Liver (tissue), 3 donors: ENCODE measurements around the gene TGM5.

ENCODE experiments used
- TAF1 ChIP-seq: conservative IDR thresholded peaks from 2 replicates; pipeline ENCODE4 v1.6.1; 2016; ENCODE audit warnings: antibody characterized with exemption, mild to moderate bottlenecking
- YY1 ChIP-seq: IDR thresholded peaks from 2 replicates; pipeline ENCODE4 v1.6.1; 2016; ENCODE audit warnings: antibody characterized with exemption, mild to moderate bottlenecking
- TF ChIP-seq, protein P1 (sequence below): fragments of 150-350 bp; IDR thresholded peaks from 2 replicates; pipeline ENCODE4 v1.5.1; 2017; ENCODE audit warnings: improper control_type of control experiment, low read depth, low read length; ENCODE audit not compliant: missing input control
- TF ChIP-seq, protein P2 (sequence below): IDR thresholded peaks from 2 replicates; pipeline ENCODE4 v1.6.1; 2016; ENCODE audit warnings: antibody characterized with exemption
- donor health status: healthy.
- donor health status: healthy.

DNA sequence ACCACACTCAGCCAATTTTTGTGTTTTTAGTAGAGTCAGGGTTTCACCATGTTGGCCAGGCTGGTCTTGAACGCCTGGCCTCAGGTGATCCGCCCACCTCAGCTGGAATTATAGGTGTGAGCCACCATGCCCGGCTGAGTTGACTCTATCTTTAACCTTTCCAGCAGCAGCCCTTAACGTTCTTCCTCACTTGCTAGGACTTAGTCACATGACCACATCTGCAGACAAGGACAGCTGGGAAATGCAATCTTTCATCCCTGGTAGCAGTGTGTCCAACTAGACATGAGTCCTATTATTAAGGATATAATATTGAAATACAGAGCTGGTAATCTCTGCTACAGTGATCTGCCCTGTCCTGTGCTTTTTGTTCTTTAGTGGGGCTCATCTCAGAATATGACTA lies 45.6 kb upstream of the TGM5 start:
- no peak for TF ChIP-seq YY1
- TF ChIP-seq TAF1, result no peak
- TF ChIP-seq, protein P1, sequence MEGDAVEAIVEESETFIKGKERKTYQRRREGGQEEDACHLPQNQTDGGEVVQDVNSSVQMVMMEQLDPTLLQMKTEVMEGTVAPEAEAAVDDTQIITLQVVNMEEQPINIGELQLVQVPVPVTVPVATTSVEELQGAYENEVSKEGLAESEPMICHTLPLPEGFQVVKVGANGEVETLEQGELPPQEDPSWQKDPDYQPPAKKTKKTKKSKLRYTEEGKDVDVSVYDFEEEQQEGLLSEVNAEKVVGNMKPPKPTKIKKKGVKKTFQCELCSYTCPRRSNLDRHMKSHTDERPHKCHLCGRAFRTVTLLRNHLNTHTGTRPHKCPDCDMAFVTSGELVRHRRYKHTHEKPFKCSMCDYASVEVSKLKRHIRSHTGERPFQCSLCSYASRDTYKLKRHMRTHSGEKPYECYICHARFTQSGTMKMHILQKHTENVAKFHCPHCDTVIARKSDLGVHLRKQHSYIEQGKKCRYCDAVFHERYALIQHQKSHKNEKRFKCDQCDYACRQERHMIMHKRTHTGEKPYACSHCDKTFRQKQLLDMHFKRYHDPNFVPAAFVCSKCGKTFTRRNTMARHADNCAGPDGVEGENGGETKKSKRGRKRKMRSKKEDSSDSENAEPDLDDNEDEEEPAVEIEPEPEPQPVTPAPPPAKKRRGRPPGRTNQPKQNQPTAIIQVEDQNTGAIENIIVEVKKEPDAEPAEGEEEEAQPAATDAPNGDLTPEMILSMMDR, result no peak
- TF ChIP-seq, protein P2, sequence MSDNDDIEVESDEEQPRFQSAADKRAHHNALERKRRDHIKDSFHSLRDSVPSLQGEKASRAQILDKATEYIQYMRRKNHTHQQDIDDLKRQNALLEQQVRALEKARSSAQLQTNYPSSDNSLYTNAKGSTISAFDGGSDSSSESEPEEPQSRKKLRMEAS, result no peak
